H1 (cell line): ENCODE results near the gene PRR5L. TPM values are rescaled to one million over a fixed set of nuclear protein-coding genes. Genes with fewer than 3 reads are reported as not detected.

Experiments used
- CTCF ChIA-PET: fragments of 300-600 bp; sonication (Branson Sonifier 250); formaldehyde crosslinking; loops from one replicate; lab custom pipeline; 2021; ENCODE audit not compliant: partially characterized antibody; lab: Charles Lee
- POLR2A ChIA-PET: fragments of 300-600 bp; sonication (Branson Sonifier 250); formaldehyde crosslinking; loops from one replicate; lab custom pipeline; 2021; ENCODE audit warnings: inconsistent platforms; ENCODE audit not compliant: partially characterized antibody; lab: Charles Lee
- DNase-seq, 2 experiments: peaks; one replicate each; pipeline versions ENCODE4 v3.0.0 to v3.0.0-alpha.2; 2010 to 2022; ENCODE audit warnings: low spot score in 2 of 2, low read depth in 1 of 2, mixed read lengths in 1 of 2
- FAIRE-seq: peaks from 2 replicates; lab custom pipeline; 2011; peaks lifted over from hg19 to GRCh38; lab: Jason Lieb, UNC
- H2AFZ ChIP-seq: 2 replicates; pipeline ENCODE4 v1.8.1; 2012; ENCODE audit warnings: low read length, inconsistent platforms
- H2AK5ac ChIP-seq: 2 replicates; pipeline ENCODE4 v1.6.1; 2013; ENCODE audit warnings: low read depth, low read length
- H2BK120ac ChIP-seq: replicated peaks from 2 replicates; pipeline ENCODE3; 2013; ENCODE audit warnings: low read depth, low read length, inconsistent platforms
- H2BK12ac ChIP-seq: 2 replicates; pipeline ENCODE4 v1.6.1; 2013; ENCODE audit warnings: low read depth, low read length
- H2BK15ac ChIP-seq: 2 replicates; pipeline ENCODE4 v1.6.1; 2013; ENCODE audit warnings: low read length
- H2BK20ac ChIP-seq: 2 replicates; pipeline ENCODE4 v1.6.1; 2013; ENCODE audit warnings: low read length
- H2BK5ac ChIP-seq: 2 replicates; pipeline ENCODE4 v1.6.1; 2013; ENCODE audit warnings: low read depth, low read length
- H3K14ac ChIP-seq: 2 replicates; pipeline ENCODE4 v1.6.1; 2013; ENCODE audit warnings: inconsistent platforms; ENCODE audit not compliant: insufficient read length
- H3K18ac ChIP-seq: 2 replicates; pipeline ENCODE4 v1.6.1; 2013; ENCODE audit warnings: low read length; ENCODE audit errors: extremely low read depth
- H3K23ac ChIP-seq: 2 replicates; pipeline ENCODE4 v1.6.1; 2013; ENCODE audit warnings: inconsistent platforms; ENCODE audit not compliant: insufficient read length
- H3K23me2 ChIP-seq: 2 replicates; pipeline ENCODE4 v1.6.1; 2013; ENCODE audit warnings: low read depth, low read length
- H3K27ac ChIP-seq: 2 replicates; pipeline ENCODE4 v1.6.1; 2011; ENCODE audit warnings: low read depth, low read length, inconsistent platforms
- H3K27me3 ChIP-seq, 4 experiments: replicated peaks in 1 of 4; 1 replicate in 1 of 4; 2 replicates in 3 of 4; pipeline versions ENCODE4 v1.6.1 to v1.8.1; 2011 to 2013; ENCODE audit warnings: low read length in 3 of 4, mild to moderate bottlenecking in 3 of 4, inconsistent platforms in 2 of 4, mixed read lengths in 2 of 4, moderate library complexity in 1 of 4; ENCODE audit not compliant: control insufficient read depth in 3 of 4, insufficient read depth in 3 of 4; ENCODE audit errors: extremely low read depth in 1 of 4
- H3K36me3 ChIP-seq, 4 experiments: 2 replicates each; pipeline versions ENCODE4 v1.6.1 to v1.8.1; 2011 to 2013; ENCODE audit warnings: mild to moderate bottlenecking in 4 of 4, low read length in 3 of 4, moderate library complexity in 2 of 4, control low read depth in 1 of 4, inconsistent platforms in 1 of 4; ENCODE audit not compliant: insufficient read depth in 4 of 4, control insufficient read depth in 2 of 4
- H3K4ac ChIP-seq: replicated peaks from 2 replicates; pipeline ENCODE3; 2013; ENCODE audit warnings: low read length, low read depth, mixed read lengths, inconsistent platforms; ENCODE audit not compliant: insufficient read length
- H3K4me1 ChIP-seq, 4 experiments: replicated peaks in 1 of 4; 1 replicate in 1 of 4; 2 replicates in 3 of 4; pipeline versions ENCODE4 v1.6.1 to v1.8.1; 2011 to 2013; ENCODE audit warnings: low read length in 3 of 4, inconsistent platforms in 2 of 4, mixed read lengths in 1 of 4; ENCODE audit not compliant: insufficient read depth in 4 of 4, control insufficient read depth in 3 of 4
- H3K4me2 ChIP-seq, 2 experiments: 2 replicates each; pipeline versions ENCODE4 v1.6.1 to v1.8.1; 2011 to 2013; ENCODE audit warnings: low read depth in 2 of 2, low read length in 2 of 2, control low read depth in 1 of 2, inconsistent platforms in 1 of 2, mild to moderate bottlenecking in 1 of 2; ENCODE audit not compliant: insufficient read depth in 1 of 2
- H3K4me3 ChIP-seq, 4 experiments: fragments of 200-600, 300-600 bp in 1 of 4; sonication (generic), shearing (Covaris generic), sonication (Bioruptor Twin) in 1 of 4; 2 replicates each; pipeline versions ENCODE4 v1.5.1 to v1.8.1; 2011 to 2016; ENCODE audit warnings: low read length in 4 of 4, low read depth in 3 of 4, control low read depth in 2 of 4, inconsistent platforms in 2 of 4, mild to moderate bottlenecking in 2 of 4, mixed read lengths in 1 of 4, moderate library complexity in 1 of 4; ENCODE audit not compliant: insufficient read depth in 2 of 4; ENCODE audit errors: extremely low read depth in 1 of 4
- H3K56ac ChIP-seq: replicated peaks from 2 replicates; pipeline ENCODE3; 2013; ENCODE audit warnings: low read depth, mild to moderate bottlenecking, mixed read lengths, low read length, inconsistent platforms; ENCODE audit not compliant: insufficient read length
- H3K79me1 ChIP-seq: 2 replicates; pipeline ENCODE4 v1.6.1; 2013; ENCODE audit warnings: low read depth, low read length, control low read depth
- H3K79me2 ChIP-seq, 2 experiments: 2 replicates each; pipeline versions ENCODE4 v1.6.1 to v1.8.1; 2012 to 2013; ENCODE audit warnings: low read length in 2 of 2, mild to moderate bottlenecking in 2 of 2, inconsistent platforms in 1 of 2; ENCODE audit not compliant: insufficient read depth in 2 of 2, control insufficient read depth in 1 of 2
- H3K9ac ChIP-seq, 4 experiments: replicated peaks in 1 of 4; 1 replicate in 1 of 4; 2 replicates in 3 of 4; pipeline versions ENCODE4 v1.6.1 to v1.8.1; 2011 to 2013; ENCODE audit warnings: low read depth in 3 of 4, low read length in 3 of 4, control low read depth in 2 of 4, mild to moderate bottlenecking in 2 of 4, moderate library complexity in 2 of 4, inconsistent platforms in 1 of 4; ENCODE audit errors: extremely low read depth in 1 of 4
- H3K9me3 ChIP-seq, 2 experiments: 2 replicates each; pipeline versions ENCODE4 v1.6.1 to v1.8.1; 2012 to 2013; ENCODE audit warnings: mild to moderate bottlenecking in 2 of 2, moderate library complexity in 2 of 2, control low read depth in 1 of 2, inconsistent platforms in 1 of 2, low read depth in 1 of 2, low read length in 1 of 2, mixed read lengths in 1 of 2; ENCODE audit not compliant: insufficient read depth in 2 of 2
- H4K20me1 ChIP-seq, 2 experiments: replicated peaks in 1 of 2; 2 replicates each; pipeline versions ENCODE3 to v1.8.1; 2011 to 2013; ENCODE audit warnings: inconsistent platforms in 2 of 2, low read length in 2 of 2, mild to moderate bottlenecking in 1 of 2; ENCODE audit not compliant: insufficient read depth in 2 of 2, control insufficient read depth in 1 of 2
- H4K5ac ChIP-seq: 2 replicates; pipeline ENCODE4 v1.6.1; 2013; ENCODE audit warnings: low read length, low read depth, mixed read lengths, inconsistent platforms; ENCODE audit not compliant: insufficient read length
- H4K8ac ChIP-seq: 2 replicates; pipeline ENCODE4 v1.8.0; 2013; ENCODE audit warnings: mild to moderate bottlenecking, moderate library complexity, low read length, inconsistent platforms; ENCODE audit not compliant: insufficient read depth; ENCODE audit errors: extremely low read depth
- H4K91ac ChIP-seq: replicated peaks from 2 replicates; pipeline ENCODE3; 2013; ENCODE audit warnings: low read length, mixed read lengths, inconsistent platforms; ENCODE audit not compliant: insufficient read length
- SP4 ChIP-seq: IDR thresholded peaks from 2 replicates; pipeline ENCODE4 v1.6.1; 2012; ENCODE audit warnings: low read length, inconsistent platforms
- WGBS, 2 experiments: shearing (Covaris generic) in 1 of 2; methylation state at CpG; one replicate each; pipeline versions ENCODE4 v1.1.6 to v1.1.7; 2013 to 2015; ENCODE audit warnings: low lambda C conversion rate in 2 of 2, mixed read lengths in 2 of 2, inconsistent platforms in 1 of 2, low coverage in 1 of 2, missing lambda C conversion rate in 1 of 2; ENCODE audit not compliant: insufficient replicate concordance in 2 of 2, insufficient coverage in 1 of 2, insufficient read length in 1 of 2; ENCODE audit errors: extremely low coverage in 1 of 2, missing lambda C conversion rate in 1 of 2; 5-methylcytosine and 5-hydroxymethylcytosine counted together
- polyA plus RNA-seq, 7 experiments: library from polyadenylated mRNA; depleted of rRNA in 3 of 7; stranded (reverse) in 5 of 7; unstranded in 2 of 7; fragments of >200 nt in 5 of 7; fragments of 200-250 nt in 2 of 7; gene quantifications; 1 replicate in 5 of 7; 2 replicates in 1 of 7; 4 replicates in 1 of 7; pipeline versions ENCODE4 v1.2.1 to v1.2.3, GENCODE V29; 2011 to 2013; ENCODE audit warnings: missing spikeins in 2 of 7, mixed read lengths in 2 of 7
- total RNA-seq: library from RNA; stranded (reverse); fragmentation: NEBNext Ultra II Directional; extraction: Animal tissue kit (Norgen Biotek cat#: 25700); gene quantifications from 2 replicates; pipeline ENCODE4 v1.2.1, GENCODE V29; 2021

Gene PRR5L
- total and polyA plus RNA-seq, 2 of the 8 experiments (the other 6 are each of a cell fraction or from before 2014, with no cell fraction given), result 6.6 to 10.1 TPM

GRCh38 chr11:36475192-36475591, 179.1 kb downstream of the PRR5L start:
- no peak overlapping the region for H3K4ac ChIP-seq
- no peak overlapping the region for H2BK5ac ChIP-seq
- no peak overlapping the region for H3K14ac ChIP-seq
- no peak overlapping the region for H4K5ac ChIP-seq
- H3K36me3 ChIP-seq, result no peaks in the 10 kb centered on the region
- no peak overlapping the region for H2AK5ac ChIP-seq
- no peak overlapping the region for H2BK15ac ChIP-seq
- H3K23ac ChIP-seq, result no peak overlapping the region
- H3K23me2 ChIP-seq, result no peaks in the 10 kb centered on the region
- H2BK120ac ChIP-seq, result no peak overlapping the region
- no peak overlapping the region for H2BK12ac ChIP-seq
- H3K4me1 ChIP-seq, result no peaks in the 10 kb centered on the region
- CTCF ChIA-PET, result interaction anchor here (0.6 to 6.5 kb wide), 9 partner anchors 8 to 195 kb away, joined by 3 to 152 read pairs (median 4); partner anchors contain the start of genes COMMD9 and PRR5L
- POLR2A ChIA-PET, result no interaction called here
- H4K91ac ChIP-seq, result no peak overlapping the region
- no peaks in the 10 kb centered on the region for H3K79me2 ChIP-seq
- no peak overlapping the region for H2BK20ac ChIP-seq
- 62% methylated on average over 1 of the region's 1 CpG; no CpG with 5 or more reads in 1 of the 2 experiments for whole genome bisulfite sequencing, 2 experiments
- TF ChIP-seq SP4, result no peak
- DNase-seq (no peak), FAIRE-seq (no peak)
- H3K27me3 ChIP-seq, result no peaks in the 10 kb centered on the region
- no peak overlapping the region for H3K56ac ChIP-seq
- no peak overlapping the region for H3K27ac ChIP-seq
- H3K18ac ChIP-seq, result no peak overlapping the region
- no peaks in the 10 kb centered on the region for H4K20me1 ChIP-seq
- no peaks in the 10 kb centered on the region for H3K79me1 ChIP-seq
- no peaks in the 10 kb centered on the region for H3K9me3 ChIP-seq
- no peak overlapping the region for H3K4me2 ChIP-seq
- H4K8ac ChIP-seq, result no peak overlapping the region
- H3K9ac ChIP-seq, result no peak overlapping the region
- no peak overlapping the region for H3K4me3 ChIP-seq
- no peak overlapping the region for H2AFZ ChIP-seq
